HepG2 (cell line): ENCODE data around the gene GPR42. TPM values are rescaled to one million over a fixed set of nuclear protein-coding genes. Genes with fewer than 3 reads are reported as not detected.

Source experiments
- ATF7-NPFF ChIP-seq: sonication (generic); formaldehyde crosslinking; IDR thresholded peaks from 2 replicates; pipeline ENCODE4 v1.8.1; 2023; ENCODE audit warnings: mild to moderate bottlenecking, low read depth, missing genetic modification reagents, moderate library complexity
- HDAC1 ChIP-seq: sonication (generic); formaldehyde crosslinking; IDR thresholded peaks from 2 replicates; pipeline ENCODE4 v1.5.1; 2020; ENCODE audit warnings: mild to moderate bottlenecking, missing genetic modification reagents
- HDAC2 ChIP-seq: sonication (generic); formaldehyde crosslinking; IDR thresholded peaks from 2 replicates; pipeline ENCODE4 v1.4.0; 2020; ENCODE audit warnings: missing genetic modification reagents
- MAFK ChIP-seq, 2 experiments: IDR thresholded peaks in 1 of 2; conservative IDR thresholded peaks in 1 of 2; 2 replicates each; pipeline ENCODE4 v1.6.1; 2011; ENCODE audit warnings: improper control_type of control experiment in 2 of 2, low read length in 2 of 2
- MTA1 ChIP-seq: sonication (generic); formaldehyde crosslinking; IDR thresholded peaks from 2 replicates; pipeline ENCODE4 v1.4.0; 2020; ENCODE audit warnings: missing genetic modification reagents, mild to moderate bottlenecking, borderline replicate concordance
- MYNN ChIP-seq: sonication (generic); formaldehyde crosslinking; IDR thresholded peaks from 2 replicates; pipeline ENCODE4 v1.4.0; 2020; ENCODE audit warnings: mild to moderate bottlenecking, low read depth, missing genetic modification reagents
- PAX8 ChIP-seq: sonication (generic); formaldehyde crosslinking; IDR thresholded peaks from 2 replicates; pipeline ENCODE4 v1.8.0; 2022; ENCODE audit warnings: mild to moderate bottlenecking, missing genetic modification reagents, borderline replicate concordance
- SIX4 ChIP-seq: sonication (generic); formaldehyde crosslinking; IDR thresholded peaks from 2 replicates; pipeline ENCODE4 v1.4.0; 2020; ENCODE audit warnings: missing genetic modification reagents
- SP140L ChIP-seq: sonication (generic); formaldehyde crosslinking; IDR thresholded peaks from 2 replicates; pipeline ENCODE4 v1.4.0; 2020; ENCODE audit warnings: missing genetic modification reagents, borderline replicate concordance
- TBL1XR1 ChIP-seq: fragments of 150-350 bp; IDR thresholded peaks from 2 replicates; pipeline ENCODE4 v1.6.1; 2014; ENCODE audit warnings: borderline replicate concordance, low read length; ENCODE audit not compliant: partially characterized antibody
- ZNF501 ChIP-seq: sonication (generic); formaldehyde crosslinking; IDR thresholded peaks from 2 replicates; pipeline ENCODE4 v1.5.1; 2020; ENCODE audit warnings: mild to moderate bottlenecking, moderate library complexity, missing genetic modification reagents
- ZNF552 ChIP-seq: sonication (generic); formaldehyde crosslinking; IDR thresholded peaks from 2 replicates; pipeline ENCODE4 v1.9.0; 2022; ENCODE audit warnings: missing genetic modification reagents, mild to moderate bottlenecking, borderline replicate concordance
- ZNF670 ChIP-seq: sonication (generic); formaldehyde crosslinking; IDR thresholded peaks from 2 replicates; pipeline ENCODE4 v1.8.0; 2022; ENCODE audit warnings: mild to moderate bottlenecking, missing genetic modification reagents, borderline replicate concordance
- ZZZ3 ChIP-seq: sonication (generic); formaldehyde crosslinking; IDR thresholded peaks from 2 replicates; pipeline ENCODE4 v1.4.0; 2020; ENCODE audit warnings: missing genetic modification reagents, mild to moderate bottlenecking, borderline replicate concordance
- polyA plus RNA-seq, 8 experiments: library from polyadenylated mRNA; depleted of rRNA in 3 of 8; stranded (reverse) in 7 of 8; unstranded in 1 of 8; fragments of >200 nt; fragmentation: Illumina TruSeq in 4 of 8; extraction: Trizol in 4 of 8; gene quantifications; 2 replicates each; pipeline versions ENCODE4 v1.2.1 to v1.2.3, GENCODE V29; 2011 to 2016; ENCODE audit warnings: low read depth in 4 of 8, missing spikeins in 1 of 8, mixed read lengths in 1 of 8; ENCODE audit not compliant: insufficient read depth in 1 of 8
- total RNA-seq, 5 experiments: library from RNA; depleted of rRNA; stranded (reverse); fragments of >200 nt; fragmentation: Illumina TruSeq; extraction: Trizol; gene quantifications; 2 replicates each; pipeline ENCODE4 v1.2.3, GENCODE V29; 2016; ENCODE audit warnings: low read depth in 1 of 5
- TF ChIP-seq, protein P1 (sequence below): sonication (generic); formaldehyde crosslinking; IDR thresholded peaks from 2 replicates; pipeline ENCODE4 v1.5.1; 2020; ENCODE audit warnings: mild to moderate bottlenecking, missing genetic modification reagents, borderline replicate concordance
- TF ChIP-seq, protein P2 (sequence below): sonication (generic); formaldehyde crosslinking; IDR thresholded peaks from 2 replicates; pipeline ENCODE4 v1.4.0; 2020; ENCODE audit warnings: missing genetic modification reagents
- TF ChIP-seq, protein P3 (sequence below): sonication (generic); formaldehyde crosslinking; IDR thresholded peaks from 2 replicates; pipeline ENCODE4 v1.5.0; 2020; ENCODE audit warnings: missing genetic modification reagents, mild to moderate bottlenecking, borderline replicate concordance

GPR42 gene
- total and polyA plus RNA-seq, 2 of the 13 experiments (the other 11 are each of a cell fraction or from before 2014, with no cell fraction given) = not detected

DNA sequence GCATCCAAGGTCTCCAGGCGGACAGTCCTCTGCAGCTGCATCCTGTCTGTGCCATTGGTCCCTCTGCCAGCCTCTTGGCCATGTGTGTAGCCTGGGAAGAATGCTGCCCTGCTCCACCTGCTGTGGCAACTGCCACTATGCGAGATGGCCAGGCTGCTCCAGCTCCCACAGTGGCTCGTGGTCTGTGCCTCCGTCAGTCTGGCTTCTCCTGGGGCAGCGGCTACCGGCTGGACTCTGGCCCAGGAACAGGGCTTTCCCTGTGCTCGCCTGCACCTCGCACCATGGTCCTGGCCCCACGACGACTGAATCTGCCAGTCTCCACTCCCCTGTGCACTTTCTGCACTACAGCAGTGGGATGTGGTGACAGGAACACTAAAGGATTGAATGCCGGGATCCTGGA is 50.5 kb downstream of the GPR42 start (continued):
- TF ChIP-seq, protein P1, sequence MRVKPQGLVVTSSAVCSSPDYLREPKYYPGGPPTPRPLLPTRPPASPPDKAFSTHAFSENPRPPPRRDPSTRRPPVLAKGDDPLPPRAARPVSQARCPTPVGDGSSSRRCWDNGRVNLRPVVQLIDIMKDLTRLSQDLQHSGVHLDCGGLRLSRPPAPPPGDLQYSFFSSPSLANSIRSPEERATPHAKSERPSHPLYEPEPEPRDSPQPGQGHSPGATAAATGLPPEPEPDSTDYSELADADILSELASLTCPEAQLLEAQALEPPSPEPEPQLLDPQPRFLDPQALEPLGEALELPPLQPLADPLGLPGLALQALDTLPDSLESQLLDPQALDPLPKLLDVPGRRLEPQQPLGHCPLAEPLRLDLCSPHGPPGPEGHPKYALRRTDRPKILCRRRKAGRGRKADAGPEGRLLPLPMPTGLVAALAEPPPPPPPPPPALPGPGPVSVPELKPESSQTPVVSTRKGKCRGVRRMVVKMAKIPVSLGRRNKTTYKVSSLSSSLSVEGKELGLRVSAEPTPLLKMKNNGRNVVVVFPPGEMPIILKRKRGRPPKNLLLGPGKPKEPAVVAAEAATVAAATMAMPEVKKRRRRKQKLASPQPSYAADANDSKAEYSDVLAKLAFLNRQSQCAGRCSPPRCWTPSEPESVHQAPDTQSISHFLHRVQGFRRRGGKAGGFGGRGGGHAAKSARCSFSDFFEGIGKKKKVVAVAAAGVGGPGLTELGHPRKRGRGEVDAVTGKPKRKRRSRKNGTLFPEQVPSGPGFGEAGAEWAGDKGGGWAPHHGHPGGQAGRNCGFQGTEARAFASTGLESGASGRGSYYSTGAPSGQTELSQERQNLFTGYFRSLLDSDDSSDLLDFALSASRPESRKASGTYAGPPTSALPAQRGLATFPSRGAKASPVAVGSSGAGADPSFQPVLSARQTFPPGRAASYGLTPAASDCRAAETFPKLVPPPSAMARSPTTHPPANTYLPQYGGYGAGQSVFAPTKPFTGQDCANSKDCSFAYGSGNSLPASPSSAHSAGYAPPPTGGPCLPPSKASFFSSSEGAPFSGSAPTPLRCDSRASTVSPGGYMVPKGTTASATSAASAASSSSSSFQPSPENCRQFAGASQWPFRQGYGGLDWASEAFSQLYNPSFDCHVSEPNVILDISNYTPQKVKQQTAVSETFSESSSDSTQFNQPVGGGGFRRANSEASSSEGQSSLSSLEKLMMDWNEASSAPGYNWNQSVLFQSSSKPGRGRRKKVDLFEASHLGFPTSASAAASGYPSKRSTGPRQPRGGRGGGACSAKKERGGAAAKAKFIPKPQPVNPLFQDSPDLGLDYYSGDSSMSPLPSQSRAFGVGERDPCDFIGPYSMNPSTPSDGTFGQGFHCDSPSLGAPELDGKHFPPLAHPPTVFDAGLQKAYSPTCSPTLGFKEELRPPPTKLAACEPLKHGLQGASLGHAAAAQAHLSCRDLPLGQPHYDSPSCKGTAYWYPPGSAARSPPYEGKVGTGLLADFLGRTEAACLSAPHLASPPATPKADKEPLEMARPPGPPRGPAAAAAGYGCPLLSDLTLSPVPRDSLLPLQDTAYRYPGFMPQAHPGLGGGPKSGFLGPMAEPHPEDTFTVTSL = no peak
- TF ChIP-seq PAX8 (no peak), HDAC2 (0 out of 2 replicates have a peak, but pooled peaks have one; percentile 22), MTA1 (CRISPR knock-in tag) (0 out of 2 replicates have a peak, but pooled peaks have one; percentile 24), HDAC1 (peak; percentile 39; the same call in 1 of the 2 replicates), TBL1XR1 (no peak), SIX4 (CRISPR knock-in tag) (no peak), ZNF501 (CRISPR knock-in tag) (0 out of 2 replicates have a peak, but pooled peaks have one; percentile 26), ATF7-NPFF (CRISPR knock-in tag) (peak; percentile 43; the same call in 1 of the 2 replicates), ZZZ3 (CRISPR knock-in tag) (no peak), ZNF552 (CRISPR knock-in tag) (no peak), ZNF670 (CRISPR knock-in tag) (no peak), MYNN (CRISPR knock-in tag) (no peak), MAFK (conservative IDR thresholded peaks at IDR 0.05 in 1 of 2, IDR thresholded peaks at IDR 0.05 in 1 of 2; ENCODE audit: low read length in 2 of 2) (no peak), SP140L (no peak)
- TF ChIP-seq, protein P2, sequence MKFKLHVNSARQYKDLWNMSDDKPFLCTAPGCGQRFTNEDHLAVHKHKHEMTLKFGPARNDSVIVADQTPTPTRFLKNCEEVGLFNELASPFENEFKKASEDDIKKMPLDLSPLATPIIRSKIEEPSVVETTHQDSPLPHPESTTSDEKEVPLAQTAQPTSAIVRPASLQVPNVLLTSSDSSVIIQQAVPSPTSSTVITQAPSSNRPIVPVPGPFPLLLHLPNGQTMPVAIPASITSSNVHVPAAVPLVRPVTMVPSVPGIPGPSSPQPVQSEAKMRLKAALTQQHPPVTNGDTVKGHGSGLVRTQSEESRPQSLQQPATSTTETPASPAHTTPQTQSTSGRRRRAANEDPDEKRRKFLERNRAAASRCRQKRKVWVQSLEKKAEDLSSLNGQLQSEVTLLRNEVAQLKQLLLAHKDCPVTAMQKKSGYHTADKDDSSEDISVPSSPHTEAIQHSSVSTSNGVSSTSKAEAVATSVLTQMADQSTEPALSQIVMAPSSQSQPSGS (CRISPR knock-in tag) = no peak
- TF ChIP-seq, protein P3, sequence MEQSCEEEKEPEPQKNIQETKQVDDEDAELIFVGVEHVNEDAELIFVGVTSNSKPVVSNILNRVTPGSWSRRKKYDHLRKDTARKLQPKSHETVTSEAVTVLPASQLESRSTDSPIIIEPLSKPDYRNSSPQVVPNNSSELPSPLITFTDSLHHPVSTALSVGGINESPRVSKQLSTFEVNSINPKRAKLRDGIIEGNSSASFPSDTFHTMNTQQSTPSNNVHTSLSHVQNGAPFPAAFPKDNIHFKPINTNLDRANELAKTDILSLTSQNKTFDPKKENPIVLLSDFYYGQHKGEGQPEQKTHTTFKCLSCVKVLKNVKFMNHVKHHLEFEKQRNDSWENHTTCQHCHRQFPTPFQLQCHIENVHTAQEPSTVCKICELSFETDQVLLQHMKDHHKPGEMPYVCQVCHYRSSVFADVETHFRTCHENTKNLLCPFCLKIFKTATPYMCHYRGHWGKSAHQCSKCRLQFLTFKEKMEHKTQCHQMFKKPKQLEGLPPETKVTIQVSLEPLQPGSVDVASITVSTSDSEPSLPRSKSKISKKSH = 0 out of 2 replicates have a peak, but pooled peaks have one; percentile 29
